OCI-LY7 (cell line): ENCODE results near the gene MRTFB. TPM values are rescaled to one million over a fixed set of nuclear protein-coding genes. Genes with fewer than 3 reads are reported as not detected.

Experiments
- BruUV-seq: library from RNA; stranded (reverse); fragments of 400-500 nt; replicated peaks from 2 replicates; lab custom pipeline; 2021; lab: Mats Ljungman, UMichigan
- CTCF ChIA-PET: fragments of 300-600 bp; sonication (Branson Sonifier 250); formaldehyde crosslinking; loops from one replicate; lab custom pipeline; 2022; ENCODE audit warnings: antibody characterized with exemption; ENCODE audit not compliant: unreplicated experiment; lab: Charles Lee
- POLR2A ChIA-PET: fragments of 300-600 bp; sonication (Branson Sonifier 250); formaldehyde crosslinking; loops from one replicate; lab custom pipeline; 2022; ENCODE audit warnings: antibody characterized with exemption; lab: Charles Lee
- DNase-seq: peaks from one replicate; pipeline ENCODE4 v3.0.0-alpha.2; 2015; ENCODE audit warnings: low spot score
- H2AFZ ChIP-seq: fragments of 200-600 bp; sonication (generic), shearing (Covaris generic); 2 replicates; pipeline ENCODE4 v1.6.1; 2014; ENCODE audit warnings: mild to moderate bottlenecking, antibody characterized with exemption, low read length, moderate library complexity
- H3K27ac ChIP-seq: fragments of 200-600 bp; sonication (generic); 2 replicates; pipeline ENCODE4 v1.5.1; 2014; ENCODE audit warnings: mixed run types, low read depth, mild to moderate bottlenecking, moderate library complexity, low read length, inconsistent platforms; ENCODE audit not compliant: poor library complexity, severe bottlenecking
- H3K36me3 ChIP-seq: fragments of 200-600 bp; sonication (generic); 2 replicates; pipeline ENCODE4 v1.6.1; 2014; ENCODE audit warnings: mild to moderate bottlenecking, antibody characterized with exemption, low read length, moderate library complexity, mixed read lengths; ENCODE audit not compliant: insufficient read depth
- H3K4me1 ChIP-seq: fragments of 200-600 bp; sonication (generic); 2 replicates; pipeline ENCODE4 v1.5.1; 2014; ENCODE audit warnings: mild to moderate bottlenecking, low read length; ENCODE audit not compliant: insufficient read depth, poor library complexity, severe bottlenecking
- H3K4me2 ChIP-seq: fragments of 200-600 bp; sonication (generic); 2 replicates; pipeline ENCODE4 v1.6.1; 2014; ENCODE audit warnings: mild to moderate bottlenecking, low read length
- H3K4me3 ChIP-seq: fragments of 200-600 bp; sonication (generic); 2 replicates; pipeline ENCODE4 v1.5.1; 2014; ENCODE audit warnings: mild to moderate bottlenecking, low read depth, low read length; ENCODE audit not compliant: poor library complexity, severe bottlenecking
- H3K79me2 ChIP-seq: fragments of 200-600 bp; sonication (generic); 2 replicates; pipeline ENCODE4 v1.6.1; 2016; ENCODE audit warnings: low read depth, mild to moderate bottlenecking, low read length, moderate library complexity, mixed read lengths; ENCODE audit not compliant: insufficient read depth
- H3K9me2 ChIP-seq: fragments of 200-600 bp; sonication (generic); 2 replicates; pipeline ENCODE4 v1.6.1; 2016; ENCODE audit warnings: mild to moderate bottlenecking, low read length, mixed read lengths; ENCODE audit not compliant: insufficient read depth
- H3K9me3 ChIP-seq: fragments of 200-600 bp; sonication (generic); 2 replicates; pipeline ENCODE4 v1.6.1; 2014; ENCODE audit warnings: mild to moderate bottlenecking, mixed run types, low read length, mixed read lengths
- H4K20me1 ChIP-seq: fragments of 200-600 bp; sonication (generic); 2 replicates; pipeline ENCODE4 v1.6.1; 2014; ENCODE audit warnings: mild to moderate bottlenecking, antibody characterized with exemption, low read length, moderate library complexity, mixed read lengths; ENCODE audit not compliant: insufficient read depth
- EZH2phosphoT487 ChIP-seq: fragments of 200-600 bp; sonication (generic); IDR thresholded peaks from 2 replicates; pipeline ENCODE4 v1.6.1; 2018; ENCODE audit warnings: low read depth, borderline replicate concordance, mild to moderate bottlenecking, mixed run types, antibody characterized with exemption, low read length, moderate library complexity, mixed read lengths
- intact Hi-C: fragments of 100-400 bp; cut with micrococcal nuclease; formaldehyde crosslinking; loops from one replicate; pipeline ENCODE4 v1.10.0; 2022; ENCODE audit not compliant: unreplicated experiment
- total RNA-seq, 2 experiments: library from RNA; depleted of rRNA in 1 of 2; stranded (reverse); fragments of >200 nt in 1 of 2; shearing (Covaris generic) in 1 of 2; gene quantifications; 2 replicates each; pipeline ENCODE4 v1.2.3, GENCODE V29; 2014 to 2022
- TF ChIP-seq, protein P1 (sequence below): fragments of 200-600 bp; sonication (generic); conservative IDR thresholded peaks from 2 replicates; pipeline ENCODE4 v1.5.1; 2014; ENCODE audit warnings: mild to moderate bottlenecking, antibody characterized with exemption, low read length, moderate library complexity, mixed read lengths

MRTFB gene
- total RNA-seq, 2 experiments from 2014 or later = 8.5 to 21.4 TPM

DNA sequence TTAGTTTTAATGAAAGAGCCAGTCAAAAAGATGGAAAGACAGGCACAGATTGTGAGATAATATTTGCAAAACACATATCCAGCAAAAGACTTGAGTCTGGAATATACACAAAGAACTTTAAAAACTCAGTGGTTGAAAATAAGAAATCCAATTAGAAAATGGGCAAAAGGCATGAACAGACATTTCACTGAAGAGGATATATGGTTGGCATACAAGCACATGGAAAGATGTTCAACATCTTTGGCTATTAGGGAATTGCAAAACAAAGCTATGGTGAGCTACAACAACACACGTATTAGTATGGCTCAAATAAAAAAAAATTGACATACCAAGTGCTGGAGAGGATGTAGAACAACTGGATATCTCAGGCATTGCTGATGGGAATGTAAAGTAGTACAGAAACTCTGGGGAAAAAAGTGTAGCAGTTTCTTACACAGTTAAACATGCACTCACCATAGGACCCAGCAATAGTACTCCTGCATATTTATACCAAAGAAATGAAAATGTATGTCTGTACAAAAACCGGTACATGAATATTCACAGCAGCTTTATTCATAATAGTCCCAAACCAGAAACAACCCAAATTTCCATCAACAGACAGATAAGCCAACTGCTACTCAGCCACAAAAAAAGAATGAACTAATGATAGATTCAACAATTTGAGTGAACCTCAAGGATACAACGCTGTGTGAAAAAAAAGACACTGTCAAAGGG, 44.4 kb upstream of the MRTFB start:
- TF ChIP-seq, protein P1, sequence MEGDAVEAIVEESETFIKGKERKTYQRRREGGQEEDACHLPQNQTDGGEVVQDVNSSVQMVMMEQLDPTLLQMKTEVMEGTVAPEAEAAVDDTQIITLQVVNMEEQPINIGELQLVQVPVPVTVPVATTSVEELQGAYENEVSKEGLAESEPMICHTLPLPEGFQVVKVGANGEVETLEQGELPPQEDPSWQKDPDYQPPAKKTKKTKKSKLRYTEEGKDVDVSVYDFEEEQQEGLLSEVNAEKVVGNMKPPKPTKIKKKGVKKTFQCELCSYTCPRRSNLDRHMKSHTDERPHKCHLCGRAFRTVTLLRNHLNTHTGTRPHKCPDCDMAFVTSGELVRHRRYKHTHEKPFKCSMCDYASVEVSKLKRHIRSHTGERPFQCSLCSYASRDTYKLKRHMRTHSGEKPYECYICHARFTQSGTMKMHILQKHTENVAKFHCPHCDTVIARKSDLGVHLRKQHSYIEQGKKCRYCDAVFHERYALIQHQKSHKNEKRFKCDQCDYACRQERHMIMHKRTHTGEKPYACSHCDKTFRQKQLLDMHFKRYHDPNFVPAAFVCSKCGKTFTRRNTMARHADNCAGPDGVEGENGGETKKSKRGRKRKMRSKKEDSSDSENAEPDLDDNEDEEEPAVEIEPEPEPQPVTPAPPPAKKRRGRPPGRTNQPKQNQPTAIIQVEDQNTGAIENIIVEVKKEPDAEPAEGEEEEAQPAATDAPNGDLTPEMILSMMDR = no peak
- no peak for TF ChIP-seq EZH2phosphoT487
- intact Hi-C loops = no loop called here
- CTCF ChIA-PET = no interaction called here

DNA sequence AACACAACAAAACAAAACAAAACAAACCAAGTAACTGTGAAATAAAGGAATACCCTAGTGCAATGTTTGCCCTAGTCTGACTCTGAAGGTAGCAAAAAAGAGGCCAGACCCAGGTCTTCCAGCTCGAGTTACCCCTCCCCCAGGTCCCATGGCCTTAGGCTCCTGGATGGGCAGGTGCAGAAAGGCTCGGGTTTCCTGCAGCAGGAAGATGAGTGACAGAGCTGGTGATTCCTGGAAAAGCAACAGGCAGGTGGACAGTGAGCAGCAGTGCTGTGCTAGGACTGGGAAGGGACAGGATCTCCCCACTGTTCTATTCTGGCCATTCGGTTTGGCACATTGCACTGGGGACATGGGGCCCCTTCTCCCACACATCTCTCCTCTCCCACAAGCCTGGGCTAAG, 42.9 kb upstream of the MRTFB start:
- ChIA-PET POLR2A (no interaction called here), CTCF (no interaction called here)
- Histone ChIP-seq H4K20me1 (no peaks in the 10 kb centered on the region), H3K9me2 (no peaks in the 10 kb centered on the region), H3K27ac (no peak overlapping the region), H3K36me3 (no peaks in the 10 kb centered on the region), H3K79me2 (no peaks in the 10 kb centered on the region), H2AFZ (no peak overlapping the region), H3K4me2 (no peak overlapping the region), H3K4me3 (no peak overlapping the region), H3K4me1 (no peaks in the 10 kb centered on the region), H3K9me3 (no peaks in the 10 kb centered on the region)
- BruUV-seq = no TSS peak
- TF ChIP-seq, protein P1 = no peak
- no peak for TF ChIP-seq EZH2phosphoT487
- intact Hi-C loops = no loop called here
- no peak for DNase-seq

More for the DNA sequence above, 44.4 kb upstream of the MRTFB start:
- Histone ChIP-seq H3K4me1 (no peaks in the 10 kb centered on the region), H4K20me1 (no peaks in the 10 kb centered on the region), H3K4me2 (no peak overlapping the region), H2AFZ (no peak overlapping the region), H3K4me3 (no peak overlapping the region), H3K9me3 (no peaks in the 10 kb centered on the region), H3K9me2 (no peaks in the 10 kb centered on the region), H3K79me2 (no peaks in the 10 kb centered on the region), H3K27ac (no peak overlapping the region), H3K36me3 (no peaks in the 10 kb centered on the region)
- no peak for DNase-seq
- BruUV-seq = no TSS peak
- POLR2A ChIA-PET = interaction anchor here (0.7 to 1.1 kb wide), 2 partner anchors 29 to 175 kb away, joined by 3 read pairs; no protein-coding TSS in a partner anchor

DNA sequence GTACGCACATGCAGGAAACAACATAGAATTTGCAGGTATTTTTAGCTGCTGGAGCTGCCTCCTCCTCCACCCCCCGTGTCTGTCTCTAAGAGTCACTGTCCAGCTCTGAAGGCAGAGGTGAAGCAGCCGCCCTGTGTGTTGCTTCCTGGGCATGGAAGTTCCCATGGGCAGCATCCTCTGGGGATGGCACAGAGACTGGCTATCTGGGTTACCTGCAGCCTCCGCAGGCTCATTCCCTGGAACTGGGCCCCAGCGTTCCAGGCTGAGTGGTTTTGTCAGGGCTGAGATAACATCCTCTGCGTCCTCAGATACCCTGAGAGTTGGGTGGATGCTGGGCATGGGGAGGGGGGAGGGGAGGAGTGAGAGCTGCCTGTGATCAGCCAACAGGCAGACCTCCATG, 41.5 kb upstream of the MRTFB start:
- intact Hi-C loops = no loop called here

More for the DNA sequence above, 41.5 kb upstream of the MRTFB start:
- Histone ChIP-seq H3K9me2 (no peaks in the 10 kb centered on the region), H3K4me3 (no peak overlapping the region), H4K20me1 (no peaks in the 10 kb centered on the region), H3K36me3 (no peaks in the 10 kb centered on the region), H3K79me2 (no peaks in the 10 kb centered on the region), H2AFZ (no peak overlapping the region), H3K9me3 (no peaks in the 10 kb centered on the region), H3K27ac (no peak overlapping the region), H3K4me2 (no peak overlapping the region), H3K4me1 (no peaks in the 10 kb centered on the region)
- ChIA-PET POLR2A (no interaction called here), CTCF (no interaction called here)
- DNase-seq = no peak
- BruUV-seq = no TSS peak
- TF ChIP-seq, protein P1 = no peak
- no peak for TF ChIP-seq EZH2phosphoT487
